SU-DHL-6 (cell line): Measurements from ENCODE around the gene ANXA2R.
"Not testable (repeated sequence)": the region's sequence is repeated elsewhere in the genome, so short reads cannot be mapped to it uniquely, and the experiment has no call there.

Experiments
- H2AFZ ChIP-seq: fragments of 200-600 bp; sonication (generic); 2 replicates; pipeline ENCODE4 v1.6.1; 2014; ENCODE audit warnings: low read depth, mild to moderate bottlenecking, moderate library complexity, mixed read lengths, antibody characterized with exemption, low read length; ENCODE audit not compliant: severe bottlenecking
- H3F3A ChIP-seq: fragments of 200-600 bp; shearing (Covaris generic); 2 replicates; pipeline ENCODE4 v1.6.0; 2016; ENCODE audit warnings: antibody characterized with exemption, mild to moderate bottlenecking; ENCODE audit not compliant: insufficient read depth
- H3K27ac ChIP-seq: fragments of 200-600 bp; sonication (generic); 2 replicates; pipeline ENCODE4 v1.5.1; 2016; ENCODE audit warnings: low read depth, mild to moderate bottlenecking, low read length, moderate library complexity, mixed read lengths
- H3K27me3 ChIP-seq: fragments of 200-600 bp; sonication (generic), shearing (Covaris generic); 2 replicates; pipeline ENCODE4 v1.6.0; 2014; ENCODE audit warnings: mild to moderate bottlenecking, low read length
- H3K36me3 ChIP-seq: fragments of 200-600 bp; sonication (generic); 2 replicates; pipeline ENCODE4 v1.6.1; 2014; ENCODE audit warnings: mild to moderate bottlenecking, low read length, mixed read lengths
- H3K4me2 ChIP-seq: fragments of 300-600, 200-600 bp; shearing (Covaris generic), sonication (generic); 2 replicates; pipeline ENCODE4 v1.6.0; 2014; ENCODE audit warnings: low read length, low read depth, mild to moderate bottlenecking; ENCODE audit not compliant: poor library complexity, severe bottlenecking
- H3K4me3 ChIP-seq: fragments of 200-600 bp; sonication (generic); 2 replicates; pipeline ENCODE4 v1.5.1; 2014; ENCODE audit warnings: antibody characterized with exemption, low read length, mild to moderate bottlenecking, mixed read lengths; ENCODE audit not compliant: insufficient read depth, poor library complexity, severe bottlenecking
- H3K79me2 ChIP-seq: fragments of 200-600 bp; sonication (generic); 2 replicates; pipeline ENCODE4 v1.6.1; 2014; ENCODE audit warnings: mild to moderate bottlenecking, low read length, moderate library complexity; ENCODE audit not compliant: insufficient read depth
- H3K9ac ChIP-seq: fragments of 200-600 bp; sonication (generic); 2 replicates; pipeline ENCODE4 v1.7.0; 2014; ENCODE audit warnings: mild to moderate bottlenecking, low read length
- H3K9me2 ChIP-seq: fragments of 200-600 bp; sonication (generic); replicated peaks from 2 replicates; pipeline ENCODE4 v1.6.1; 2014; ENCODE audit warnings: low read length; ENCODE audit not compliant: insufficient read depth
- H3K9me3 ChIP-seq: fragments of 200-600 bp; sonication (generic); 2 replicates; pipeline ENCODE4 v1.6.1; 2014; ENCODE audit warnings: low read length, mixed read lengths; ENCODE audit not compliant: insufficient read depth
- H4K20me1 ChIP-seq: fragments of 200-600 bp; sonication (generic); 2 replicates; pipeline ENCODE4 v1.6.1; 2014; ENCODE audit warnings: low read depth, mild to moderate bottlenecking, antibody characterized with exemption, low read length, moderate library complexity, mixed read lengths
- EZH2phosphoT487 ChIP-seq: fragments of 200-600 bp; sonication (generic), shearing (Covaris generic); conservative IDR thresholded peaks from 2 replicates; pipeline ENCODE4 v1.6.1; 2018; ENCODE audit warnings: mild to moderate bottlenecking, antibody characterized with exemption, low read length, moderate library complexity, mixed read lengths
- TF ChIP-seq, protein P1 (sequence below): fragments of 200-600 bp; sonication (generic); IDR thresholded peaks from one replicate; pipeline ENCODE4 v1.5.1; 2017; ENCODE audit warnings: antibody characterized with exemption, mild to moderate bottlenecking, low read length, moderate library complexity; ENCODE audit not compliant: insufficient read depth, poor library complexity, severe bottlenecking

The ANXA2R gene, protein sequence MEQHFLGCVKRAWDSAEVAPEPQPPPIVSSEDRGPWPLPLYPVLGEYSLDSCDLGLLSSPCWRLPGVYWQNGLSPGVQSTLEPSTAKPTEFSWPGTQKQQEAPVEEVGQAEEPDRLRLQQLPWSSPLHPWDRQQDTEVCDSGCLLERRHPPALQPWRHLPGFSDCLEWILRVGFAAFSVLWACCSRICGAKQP

DNA sequence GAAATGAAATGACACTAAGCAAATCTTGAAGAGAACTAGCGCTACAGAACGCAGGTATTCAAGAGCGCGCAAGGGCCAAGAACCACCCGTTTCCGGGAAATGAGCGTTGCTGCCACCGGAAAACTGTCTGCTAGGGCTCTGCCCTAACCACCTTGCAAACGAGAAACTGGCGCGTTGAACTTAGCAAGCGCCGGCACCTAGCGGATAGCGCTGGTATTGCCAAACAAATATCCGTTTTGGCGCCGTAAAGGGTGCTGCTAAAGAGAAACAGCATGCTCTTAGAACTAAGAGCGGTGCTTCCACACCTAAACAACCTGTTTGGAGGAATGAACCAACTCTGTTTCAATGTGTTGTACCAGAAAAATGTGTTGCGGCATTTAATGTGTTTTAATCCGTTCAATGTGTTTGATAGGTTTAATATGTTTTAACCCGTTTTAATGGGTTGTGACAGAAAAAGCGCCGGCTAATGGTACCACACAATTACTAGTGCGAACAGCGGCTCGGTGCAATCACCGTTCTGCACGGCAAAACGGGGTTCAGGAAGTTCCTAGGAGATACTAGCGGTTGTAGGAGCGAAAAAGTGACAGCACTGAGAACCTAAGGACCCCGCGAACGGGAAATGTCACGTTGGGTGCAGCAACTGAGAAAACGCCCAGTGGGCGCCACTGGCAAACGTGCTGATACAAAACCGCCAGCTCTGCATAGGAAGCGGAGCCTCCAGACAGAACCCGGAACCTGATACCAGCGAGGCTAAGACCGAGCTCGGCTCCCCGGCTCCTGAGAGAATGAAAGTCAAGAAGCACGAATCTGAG, at the start of gene ANXA2R:
ANXA2R (minus strand) TSS at position 33 of the 812 bp plus-strand sequence. CDS start 273 bp downstream, outside the sequence.
- H3K36me3 ChIP-seq, result no peaks in the 10 kb centered on the region
- H3K9me2 ChIP-seq, result no peaks in the 10 kb centered on the region
- H3K9ac ChIP-seq, result peak within 1 kb of the TSS; percentile 69
- no peaks in the 10 kb centered on the region; the same call in 1 of the 2 replicates for H3K79me2 ChIP-seq
- no peaks in the 10 kb centered on the region for H3K9me3 ChIP-seq
- peak within 1 kb of the TSS; percentile 56 for H3K4me3 ChIP-seq
- peak within 1 kb of the TSS; percentile 77 for H2AFZ ChIP-seq
- no peaks in the 10 kb centered on the region for H3K27me3 ChIP-seq
- TF ChIP-seq, protein P1, sequence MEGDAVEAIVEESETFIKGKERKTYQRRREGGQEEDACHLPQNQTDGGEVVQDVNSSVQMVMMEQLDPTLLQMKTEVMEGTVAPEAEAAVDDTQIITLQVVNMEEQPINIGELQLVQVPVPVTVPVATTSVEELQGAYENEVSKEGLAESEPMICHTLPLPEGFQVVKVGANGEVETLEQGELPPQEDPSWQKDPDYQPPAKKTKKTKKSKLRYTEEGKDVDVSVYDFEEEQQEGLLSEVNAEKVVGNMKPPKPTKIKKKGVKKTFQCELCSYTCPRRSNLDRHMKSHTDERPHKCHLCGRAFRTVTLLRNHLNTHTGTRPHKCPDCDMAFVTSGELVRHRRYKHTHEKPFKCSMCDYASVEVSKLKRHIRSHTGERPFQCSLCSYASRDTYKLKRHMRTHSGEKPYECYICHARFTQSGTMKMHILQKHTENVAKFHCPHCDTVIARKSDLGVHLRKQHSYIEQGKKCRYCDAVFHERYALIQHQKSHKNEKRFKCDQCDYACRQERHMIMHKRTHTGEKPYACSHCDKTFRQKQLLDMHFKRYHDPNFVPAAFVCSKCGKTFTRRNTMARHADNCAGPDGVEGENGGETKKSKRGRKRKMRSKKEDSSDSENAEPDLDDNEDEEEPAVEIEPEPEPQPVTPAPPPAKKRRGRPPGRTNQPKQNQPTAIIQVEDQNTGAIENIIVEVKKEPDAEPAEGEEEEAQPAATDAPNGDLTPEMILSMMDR, result peak; percentile 46
- TF ChIP-seq EZH2phosphoT487, result no peak
- peaks cover 27% of the 10 kb centered on the region for H3F3A ChIP-seq
- peak within 1 kb of the TSS; percentile 67 for H3K4me2 ChIP-seq
- no peaks in the 10 kb centered on the region for H4K20me1 ChIP-seq
- H3K27ac ChIP-seq, result peak within 1 kb of the TSS; percentile 94

DNA sequence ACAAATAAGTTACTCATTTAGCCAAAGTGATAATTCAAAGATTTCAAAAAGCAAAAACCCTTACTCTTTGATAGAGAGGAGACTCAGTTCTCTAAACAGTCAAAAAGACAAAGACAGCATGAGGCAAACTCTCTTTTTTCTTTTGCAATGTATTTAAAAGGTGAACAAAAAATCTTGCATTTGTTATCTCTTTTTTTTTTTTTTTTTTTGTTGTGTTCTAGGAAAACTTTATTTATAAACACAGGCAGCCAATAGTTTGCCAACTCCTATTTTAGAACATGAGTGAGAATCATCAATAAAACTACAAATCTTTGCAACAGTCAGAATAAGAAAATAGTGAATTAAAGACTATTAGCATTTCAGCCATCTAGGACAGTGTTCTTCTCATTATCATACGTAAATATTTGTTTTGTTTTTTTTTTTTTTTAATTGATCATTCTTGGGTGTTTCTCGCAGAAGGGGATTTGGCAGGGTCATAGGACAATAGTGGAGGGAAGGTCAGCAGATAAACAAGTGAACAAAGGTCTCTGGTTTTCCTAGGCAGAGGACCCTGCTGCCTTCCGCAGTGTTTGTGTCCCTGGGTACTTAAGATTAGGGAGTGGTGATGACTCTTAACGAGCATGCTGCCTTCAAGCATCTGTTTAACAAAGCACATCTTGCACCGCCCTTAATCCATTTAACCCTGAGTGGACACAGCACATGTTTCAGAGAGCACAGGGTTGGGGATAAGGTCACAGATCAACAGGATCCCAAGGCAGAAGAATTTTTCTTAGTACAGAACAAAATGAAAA, 46.2 kb upstream of the ANXA2R start:
- not testable (repeated sequence) for H3K9ac ChIP-seq, H3F3A ChIP-seq, H3K27ac ChIP-seq, H3K36me3 ChIP-seq, H2AFZ ChIP-seq, H3K4me3 ChIP-seq, H3K9me2 ChIP-seq, H3K79me2 ChIP-seq, H4K20me1 ChIP-seq, H3K4me2 ChIP-seq, H3K27me3 ChIP-seq
- peaks cover 18% of the 10 kb centered on the region; the same call in 1 of the 2 replicates for H3K9me3 ChIP-seq

DNA sequence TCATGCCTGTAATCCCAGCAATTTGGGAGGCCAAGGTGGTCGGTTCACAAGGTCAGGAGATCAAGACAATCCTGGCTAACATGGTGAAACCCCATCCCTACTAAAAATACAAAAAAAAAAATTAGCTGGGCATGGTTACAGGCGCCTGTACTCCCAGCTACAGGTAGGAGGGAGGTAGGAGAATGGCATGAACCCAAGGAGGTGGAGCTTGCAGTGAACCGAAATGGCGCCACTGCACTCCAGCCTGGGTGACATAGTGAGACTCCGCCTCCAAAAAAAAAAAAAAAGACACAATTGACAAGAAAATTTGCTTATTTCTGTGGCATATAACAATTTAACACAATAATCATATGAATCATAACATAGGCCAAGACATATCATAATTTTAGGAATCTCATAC, 45.3 kb upstream of the ANXA2R start:
- Histone ChIP-seq H3K4me2 (no peak overlapping the region), H3K9me2 (no peaks in the 10 kb centered on the region), H4K20me1 (no peaks in the 10 kb centered on the region), H3F3A (0 out of 2 replicates have a peak, but pooled peaks cover 4% of the 10 kb centered on the region), H3K79me2 (no peaks in the 10 kb centered on the region), H3K9me3 (peaks cover 18% of the 10 kb centered on the region; the same call in 1 of the 2 replicates), H3K27me3 (no peaks in the 10 kb centered on the region), H3K4me3 (no peak overlapping the region), H3K36me3 (no peaks in the 10 kb centered on the region; the same call in 1 of the 2 replicates), H3K9ac (no peak overlapping the region), H3K27ac (no peak overlapping the region), H2AFZ (no peak overlapping the region)
- TF ChIP-seq, protein P1, result no peak
- TF ChIP-seq EZH2phosphoT487, result no peak

DNA sequence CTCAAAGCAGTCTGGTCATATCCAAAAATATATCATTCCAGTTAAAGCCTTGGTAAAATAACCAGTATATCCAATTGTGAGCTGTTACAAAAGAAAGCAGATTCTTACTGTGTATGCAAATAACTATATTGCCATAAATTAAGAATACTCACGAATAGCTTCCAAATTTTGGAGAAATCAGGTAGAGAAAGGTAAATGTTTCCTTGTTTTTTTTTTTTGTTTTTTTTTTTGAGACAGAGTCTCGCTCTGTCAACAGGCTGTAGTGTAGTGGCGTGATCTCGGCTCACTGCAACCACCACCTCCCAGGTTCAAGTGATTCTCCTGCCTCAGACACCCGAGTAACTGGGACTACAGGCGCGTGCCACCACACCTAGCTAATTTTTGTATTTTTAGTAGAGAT, 44.3 kb upstream of the ANXA2R start:
- H3K27ac ChIP-seq, H3F3A ChIP-seq, H3K9me2 ChIP-seq, H3K4me3 ChIP-seq, H3K79me2 ChIP-seq, H3K36me3 ChIP-seq, H3K9ac ChIP-seq, H2AFZ ChIP-seq, H4K20me1 ChIP-seq, H3K4me2 ChIP-seq, H3K27me3 ChIP-seq: not testable (repeated sequence)
- H3K9me3 ChIP-seq, result peaks cover 18% of the 10 kb centered on the region; the same call in 1 of the 2 replicates

DNA sequence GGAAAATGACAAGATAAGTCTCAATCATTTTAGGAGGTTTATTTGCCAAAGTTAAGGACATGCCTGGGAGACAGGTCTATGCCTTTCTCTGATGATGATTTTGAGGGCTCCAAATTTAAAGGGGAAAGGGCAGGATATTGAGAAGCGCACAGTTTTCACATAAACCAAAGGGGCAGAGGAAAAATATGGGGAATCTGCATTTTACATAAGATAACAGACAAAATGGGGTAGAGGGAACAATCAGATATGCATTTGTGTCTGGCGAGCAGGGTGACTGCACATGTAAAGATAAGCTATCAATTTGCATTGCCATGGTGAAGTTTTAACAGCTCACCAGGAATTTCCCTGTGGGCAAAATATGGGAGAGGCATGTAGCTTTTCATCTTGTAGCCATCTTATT, 41.2 kb upstream of the ANXA2R start:
- not testable (repeated sequence) for H3K9me2 ChIP-seq, H3K4me2 ChIP-seq, H3K9ac ChIP-seq, H3K79me2 ChIP-seq, H3K36me3 ChIP-seq, H3F3A ChIP-seq, H3K27me3 ChIP-seq, H4K20me1 ChIP-seq, H2AFZ ChIP-seq, H3K27ac ChIP-seq, H3K4me3 ChIP-seq
- peaks cover 18% of the 10 kb centered on the region; the same call in 1 of the 2 replicates for H3K9me3 ChIP-seq
